ENCODE data around the gene COL23A1.

GRCh38 chr5:178533136-178533535 is 57.1 kb downstream of the COL23A1 start:
- TF ChIP-seq CTCF (IDR thresholded peaks at IDR 0.05) (no peak), POLR2A (IDR thresholded peaks at IDR 0.05) (no peak)

All from lower leg skin (tissue), 3 donors.